Measurements from ENCODE around the gene PLLP.

Gene PLLP

GRCh38 chr16:57297856-57298255 lies 13.4 kb upstream of the PLLP start:
- peak; percentile 35 for ATAC-seq (replicated peaks)
- Mint-ChIP-seq H3K36me3 (ENCODE audit: insufficient read depth) (peaks cover 5% of the 10 kb centered on the region), H3K4me3 (no peak overlapping the region), H3K9me3 (no peaks in the 10 kb centered on the region), H3K27me3 (no peaks in the 10 kb centered on the region), H3K4me1 (ENCODE audit: low read depth in 2 of 2) (peaks cover 8 to 14% of the 10 kb centered on the region in 2 donors), H3K27ac (peak overlapping the region in 1 of 2 donors; percentile 87)
- peak; percentile 56 to 58 (median 58) for DNase-seq

GRCh38 chr16:57289391-57290257 lies 5.2 kb upstream of the PLLP start:
- Mint-ChIP-seq H3K27ac (peak overlapping the region in 1 of 2 donors; percentile 13), H3K36me3 (ENCODE audit: insufficient read depth) (no peaks in the 10 kb centered on the region), H3K4me3 (no peak overlapping the region), H3K27me3 (peaks cover 9 to 18% of the 10 kb centered on the region in 2 donors), H3K4me1 (ENCODE audit: low read depth in 2 of 2) (peaks cover 3 to 5% of the 10 kb centered on the region in 2 donors), H3K9me3 (no peaks in the 10 kb centered on the region)
- ATAC-seq (replicated peaks), result no peak
- no peak for DNase-seq

- H3K4me1 Mint-ChIP-seq (ENCODE audit: low read depth in 2 of 2), result peaks cover 8 to 10% of the 10 kb centered on the region in 2 donors
- no peak for ATAC-seq (replicated peaks)
Observed at GRCh38 chr16:57285379-57285778, 907 bp upstream of the PLLP start.

GRCh38 chr16:57284952-57285363 lies 486 bp upstream of the PLLP start:
- peak overlapping the region; percentile 57 to 71 for H3K4me3 Mint-ChIP-seq
- ATAC-seq (replicated peaks) (no peak), DNase-seq (no peak)
- peaks cover 25 to 39% of the 10 kb centered on the region in 2 donors for H3K27me3 Mint-ChIP-seq
- peaks cover 9 to 10% of the 10 kb centered on the region in 2 donors for H3K4me1 Mint-ChIP-seq (ENCODE audit: low read depth in 2 of 2)
- H3K9me3 Mint-ChIP-seq, result no peaks in the 10 kb centered on the region
- peak overlapping the region; percentile 38 to 76 for H3K27ac Mint-ChIP-seq
- no peaks in the 10 kb centered on the region for H3K36me3 Mint-ChIP-seq (ENCODE audit: insufficient read depth)

More at GRCh38 chr16:57285379-57285778, 907 bp upstream of the PLLP start:
- no peak for DNase-seq
- H3K4me3 Mint-ChIP-seq, result peak overlapping the region; percentile 57 to 71
- no peaks in the 10 kb centered on the region for H3K36me3 Mint-ChIP-seq (ENCODE audit: insufficient read depth)
- H3K9me3 Mint-ChIP-seq, result no peaks in the 10 kb centered on the region
- H3K27ac Mint-ChIP-seq, result no peak overlapping the region
- peaks cover 25 to 39% of the 10 kb centered on the region in 2 donors for H3K27me3 Mint-ChIP-seq

GRCh38 chr16:57283959-57284208 lies 588 bp downstream of the PLLP start:
- Mint-ChIP-seq H3K4me1 (ENCODE audit: low read depth in 2 of 2) (peaks cover 9 to 10% of the 10 kb centered on the region in 2 donors), H3K27me3 (peaks cover 25 to 39% of the 10 kb centered on the region in 2 donors), H3K36me3 (ENCODE audit: insufficient read depth) (no peaks in the 10 kb centered on the region), H3K4me3 (peak overlapping the region; percentile 78 to 84), H3K9me3 (no peaks in the 10 kb centered on the region), H3K27ac (no peak overlapping the region)
- no peak for DNase-seq
- ATAC-seq (replicated peaks), result no peak

GRCh38 chr16:57283214-57283958 lies 1.1 kb downstream of the PLLP start:
- peak overlapping the region in 1 of 2 donors; percentile 33 for H3K27ac Mint-ChIP-seq

GRCh38 chr16:57282510-57283213 lies 1.8 kb downstream of the PLLP start:
- Mint-ChIP-seq H3K4me3 (peak overlapping the region in 1 of 2 donors; percentile 84), H3K36me3 (ENCODE audit: insufficient read depth) (no peaks in the 10 kb centered on the region), H3K27ac (peak overlapping the region in 1 of 2 donors; percentile 33), H3K9me3 (no peaks in the 10 kb centered on the region), H3K4me1 (ENCODE audit: low read depth in 2 of 2) (peaks cover 14% of the 10 kb centered on the region in 2 donors), H3K27me3 (peaks cover 25 to 39% of the 10 kb centered on the region in 2 donors)
- no peak for DNase-seq
- ATAC-seq (replicated peaks), result no peak

More at GRCh38 chr16:57283214-57283958, 1.1 kb downstream of the PLLP start:
- no peaks in the 10 kb centered on the region for H3K9me3 Mint-ChIP-seq
- peaks cover 9 to 10% of the 10 kb centered on the region in 2 donors for H3K4me1 Mint-ChIP-seq (ENCODE audit: low read depth in 2 of 2)
- no peak for DNase-seq
- no peak for ATAC-seq (replicated peaks)
- peak overlapping the region; percentile 78 to 84 for H3K4me3 Mint-ChIP-seq
- no peaks in the 10 kb centered on the region for H3K36me3 Mint-ChIP-seq (ENCODE audit: insufficient read depth)
- H3K27me3 Mint-ChIP-seq, result peaks cover 25 to 39% of the 10 kb centered on the region in 2 donors

GRCh38 chr16:57281791-57282190 lies 2.7 kb downstream of the PLLP start:
- no peak for DNase-seq
- no peak for ATAC-seq (replicated peaks)
- Mint-ChIP-seq H3K27ac (no peak overlapping the region), H3K27me3 (peaks cover 25 to 31% of the 10 kb centered on the region in 2 donors), H3K4me3 (no peak overlapping the region), H3K4me1 (ENCODE audit: low read depth in 2 of 2) (peaks cover 16 to 19% of the 10 kb centered on the region in 2 donors), H3K36me3 (ENCODE audit: insufficient read depth) (no peaks in the 10 kb centered on the region), H3K9me3 (no peaks in the 10 kb centered on the region)

GRCh38 chr16:57279780-57280638 lies 4.5 kb downstream of the PLLP start:
- no peak overlapping the region for H3K27ac Mint-ChIP-seq

GRCh38 chr16:57278494-57278893 lies 6.0 kb downstream of the PLLP start:
- peaks cover 10 to 12% of the 10 kb centered on the region in 2 donors for H3K27me3 Mint-ChIP-seq
- H3K9me3 Mint-ChIP-seq, result no peaks in the 10 kb centered on the region
- peak overlapping the region in 1 of 2 donors; percentile 31 for H3K27ac Mint-ChIP-seq
- no peak for DNase-seq
- no peak for ATAC-seq (replicated peaks)
- H3K4me1 Mint-ChIP-seq (ENCODE audit: low read depth in 2 of 2), result peaks cover 7 to 15% of the 10 kb centered on the region in 2 donors
- peaks cover 3% of the 10 kb centered on the region for H3K36me3 Mint-ChIP-seq (ENCODE audit: insufficient read depth)
- no peak overlapping the region for H3K4me3 Mint-ChIP-seq

More at GRCh38 chr16:57279780-57280638, 4.5 kb downstream of the PLLP start:
- ATAC-seq (replicated peaks), result no peak
- no peaks in the 10 kb centered on the region for H3K9me3 Mint-ChIP-seq
- peaks cover 15 to 23% of the 10 kb centered on the region in 2 donors for H3K4me1 Mint-ChIP-seq (ENCODE audit: low read depth in 2 of 2)
- peaks cover 3% of the 10 kb centered on the region for H3K36me3 Mint-ChIP-seq (ENCODE audit: insufficient read depth)
- peaks cover 20 to 25% of the 10 kb centered on the region in 2 donors for H3K27me3 Mint-ChIP-seq
- H3K4me3 Mint-ChIP-seq, result no peak overlapping the region
- no peak for DNase-seq

- Mint-ChIP-seq H3K4me1 (ENCODE audit: low read depth in 2 of 2) (peaks cover 7 to 15% of the 10 kb centered on the region in 2 donors), H3K9me3 (no peaks in the 10 kb centered on the region), H3K36me3 (ENCODE audit: insufficient read depth) (peaks cover 3% of the 10 kb centered on the region), H3K27ac (peak overlapping the region; percentile 31 to 44), H3K27me3 (peaks cover under 1 to 3% of the 10 kb centered on the region in 2 donors), H3K4me3 (peak overlapping the region in 1 of 2 donors; percentile 66)
- peak; percentile 99 for ATAC-seq (replicated peaks)
- peak; percentile 28 to 53 (median 49) for DNase-seq
Observed at GRCh38 chr16:57277586-57277985, 6.9 kb downstream of the PLLP start.

GRCh38 chr16:57276596-57276995 lies 7.9 kb downstream of the PLLP start:
- Mint-ChIP-seq H3K9me3 (no peaks in the 10 kb centered on the region), H3K4me3 (no peak overlapping the region), H3K4me1 (ENCODE audit: low read depth in 2 of 2) (peaks cover 7 to 15% of the 10 kb centered on the region in 2 donors), H3K27ac (peak overlapping the region in 1 of 2 donors; percentile 53), H3K36me3 (ENCODE audit: insufficient read depth) (peaks cover 9% of the 10 kb centered on the region), H3K27me3 (no peaks in the 10 kb centered on the region)
- DNase-seq (no peak), ATAC-seq (replicated peaks) (no peak)

Measured in effector memory CD8-positive, alpha-beta T cell (primary cell).